ENCODE data around the gene SLAMF9.
"Not testable (repeated sequence)": the region's sequence is repeated elsewhere in the genome, so short reads cannot be mapped to it uniquely, and the experiment has no call there.

Gene SLAMF9

GRCh38 chr1:159920202-159920601 lies 33.8 kb downstream of the SLAMF9 start:
- DNase-seq = no peak

GRCh38 chr1:159919236-159919865 lies 34.7 kb downstream of the SLAMF9 start:
- DNase-seq = no peak

GRCh38 chr1:159918352-159919200 lies 35.5 kb downstream of the SLAMF9 start:
- DNase-seq = no peak

GRCh38 chr1:159917533-159918351 lies 36.3 kb downstream of the SLAMF9 start:
- no peak for DNase-seq

- peak; percentile 25 for DNase-seq
These were observed 37.6 kb downstream of the SLAMF9 start for GRCh38 chr1:159916242-159917051.

GRCh38 chr1:159915571-159916241 lies 38.3 kb downstream of the SLAMF9 start:
- no peak for DNase-seq

- DNase-seq = no peak
These were observed 39.6 kb downstream of the SLAMF9 start for GRCh38 chr1:159914252-159915018.

GRCh38 chr1:159913451-159914192 lies 40.4 kb downstream of the SLAMF9 start:
- DNase-seq = no peak

GRCh38 chr1:159911326-159912070 lies 42.5 kb downstream of the SLAMF9 start:
- no peak for DNase-seq

GRCh38 chr1:159908031-159908940 lies 45.8 kb downstream of the SLAMF9 start:
- no peak for DNase-seq

- no peak for DNase-seq
These were observed 47.1 kb downstream of the SLAMF9 start for GRCh38 chr1:159906960-159907359.

GRCh38 chr1:159904036-159904435 lies 50.0 kb downstream of the SLAMF9 start:
- not testable (repeated sequence) for DNase-seq

- DNase-seq = no peak
These were observed 51.5 kb downstream of the SLAMF9 start for GRCh38 chr1:159902541-159902940.

Measured in NCI-H2171 treated with DMSO at 0.1 percent for 48 hours (cell line).